ENCODE data around the gene ATP7A. TPM values are rescaled to one million over a fixed set of nuclear protein-coding genes. Genes with fewer than 3 reads are reported as not detected.
"Not testable (repeated sequence)": the region's sequence is repeated elsewhere in the genome, so short reads cannot be mapped to it uniquely, and the experiment has no call there.

ATP7A gene
- total RNA-seq, 4 donors from 2014 or later, result 6.5 to 8.8 (median 6.8) TPM

DNA sequence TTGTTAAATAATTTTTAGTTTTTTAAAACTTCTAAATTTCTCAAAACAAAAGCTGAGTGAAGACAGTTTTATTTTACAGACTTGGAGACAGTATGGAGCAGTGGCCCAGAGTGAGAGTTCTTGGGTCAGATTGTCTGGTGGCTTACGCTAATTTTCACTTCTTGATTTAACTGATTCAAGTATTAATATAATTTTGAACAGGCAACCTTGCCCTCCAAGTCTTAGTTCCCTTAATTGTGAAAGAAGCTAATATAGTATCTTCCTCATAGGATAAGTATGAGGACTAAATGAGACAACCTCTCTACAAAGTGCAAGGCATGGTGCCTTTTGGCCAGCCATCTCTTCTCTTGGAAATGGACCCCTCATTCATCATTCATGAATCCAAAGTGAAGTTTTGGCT, 25.4 kb downstream of the ATP7A start:
- Histone ChIP-seq H3K4me1 (no peaks in the 10 kb centered on the region), H3K36me3 (no peaks in the 10 kb centered on the region), H3K27ac (no peak overlapping the region), H3K9me3 (no peaks in the 10 kb centered on the region), H3K27me3 (no peaks in the 10 kb centered on the region), H3K4me3 (no peak overlapping the region)
- DNase-seq, result no peak
- TF ChIP-seq, protein P1, sequence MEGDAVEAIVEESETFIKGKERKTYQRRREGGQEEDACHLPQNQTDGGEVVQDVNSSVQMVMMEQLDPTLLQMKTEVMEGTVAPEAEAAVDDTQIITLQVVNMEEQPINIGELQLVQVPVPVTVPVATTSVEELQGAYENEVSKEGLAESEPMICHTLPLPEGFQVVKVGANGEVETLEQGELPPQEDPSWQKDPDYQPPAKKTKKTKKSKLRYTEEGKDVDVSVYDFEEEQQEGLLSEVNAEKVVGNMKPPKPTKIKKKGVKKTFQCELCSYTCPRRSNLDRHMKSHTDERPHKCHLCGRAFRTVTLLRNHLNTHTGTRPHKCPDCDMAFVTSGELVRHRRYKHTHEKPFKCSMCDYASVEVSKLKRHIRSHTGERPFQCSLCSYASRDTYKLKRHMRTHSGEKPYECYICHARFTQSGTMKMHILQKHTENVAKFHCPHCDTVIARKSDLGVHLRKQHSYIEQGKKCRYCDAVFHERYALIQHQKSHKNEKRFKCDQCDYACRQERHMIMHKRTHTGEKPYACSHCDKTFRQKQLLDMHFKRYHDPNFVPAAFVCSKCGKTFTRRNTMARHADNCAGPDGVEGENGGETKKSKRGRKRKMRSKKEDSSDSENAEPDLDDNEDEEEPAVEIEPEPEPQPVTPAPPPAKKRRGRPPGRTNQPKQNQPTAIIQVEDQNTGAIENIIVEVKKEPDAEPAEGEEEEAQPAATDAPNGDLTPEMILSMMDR (IDR thresholded peaks at IDR 0.05), result no peak
- TF ChIP-seq POLR2A (IDR thresholded peaks at IDR 0.05), result no peak

DNA sequence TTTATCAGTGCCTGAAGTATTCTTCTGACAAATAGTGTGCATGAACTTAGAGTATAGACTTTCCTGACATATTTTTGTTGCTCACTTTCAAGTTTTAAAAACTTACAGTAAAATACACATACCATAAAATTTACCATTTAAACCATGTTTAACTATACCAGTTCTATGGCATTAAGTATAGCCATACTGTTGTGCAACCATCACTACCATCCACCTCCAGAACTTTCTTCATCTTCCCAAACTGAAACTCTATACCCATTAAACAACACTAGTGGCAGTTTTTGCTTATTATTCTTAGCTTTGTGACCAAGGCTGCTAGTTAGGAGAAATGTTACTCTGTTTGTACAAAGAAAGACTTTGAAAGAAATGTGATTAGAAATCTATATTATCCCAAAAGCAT, 25.8 kb downstream of the ATP7A start:
- H3K4me1 ChIP-seq, result no peaks in the 10 kb centered on the region
- H3K27me3 ChIP-seq, result no peaks in the 10 kb centered on the region
- no peak for DNase-seq
- H3K27ac ChIP-seq, result no peak overlapping the region
- no peak overlapping the region for H3K4me3 ChIP-seq
- no peaks in the 10 kb centered on the region for H3K9me3 ChIP-seq
- TF ChIP-seq POLR2A (IDR thresholded peaks at IDR 0.05), result no peak
- TF ChIP-seq, protein P1 (IDR thresholded peaks at IDR 0.05), result no peak
- no peaks in the 10 kb centered on the region for H3K36me3 ChIP-seq

DNA sequence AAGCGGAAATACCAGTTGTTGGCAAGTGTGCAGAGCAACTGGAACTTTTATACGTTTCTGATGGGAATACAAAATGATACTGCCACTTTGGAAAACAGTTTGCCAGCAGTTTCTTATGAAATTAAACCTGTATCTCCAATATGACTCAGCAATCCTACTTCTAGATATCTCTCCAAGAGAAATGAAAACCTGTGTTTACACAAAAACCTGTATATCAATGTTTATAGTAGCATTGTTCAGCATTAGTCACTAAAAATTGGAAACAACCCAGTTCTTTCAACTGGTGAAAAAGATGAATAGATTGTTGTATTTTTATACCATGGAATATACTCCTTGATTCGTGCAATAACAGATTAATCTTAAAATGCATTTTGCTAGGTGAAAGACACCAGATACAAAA, 26.8 kb downstream of the ATP7A start:
- no peak overlapping the region for H3K4me3 ChIP-seq
- H3K4me1 ChIP-seq, result no peaks in the 10 kb centered on the region
- no peak for DNase-seq
- no peaks in the 10 kb centered on the region for H3K27me3 ChIP-seq
- TF ChIP-seq, protein P1 (IDR thresholded peaks at IDR 0.05), result no peak
- TF ChIP-seq POLR2A (IDR thresholded peaks at IDR 0.05), result no peak
- H3K36me3 ChIP-seq, result no peaks in the 10 kb centered on the region
- H3K9me3 ChIP-seq, result no peaks in the 10 kb centered on the region
- no peak overlapping the region for H3K27ac ChIP-seq

DNA sequence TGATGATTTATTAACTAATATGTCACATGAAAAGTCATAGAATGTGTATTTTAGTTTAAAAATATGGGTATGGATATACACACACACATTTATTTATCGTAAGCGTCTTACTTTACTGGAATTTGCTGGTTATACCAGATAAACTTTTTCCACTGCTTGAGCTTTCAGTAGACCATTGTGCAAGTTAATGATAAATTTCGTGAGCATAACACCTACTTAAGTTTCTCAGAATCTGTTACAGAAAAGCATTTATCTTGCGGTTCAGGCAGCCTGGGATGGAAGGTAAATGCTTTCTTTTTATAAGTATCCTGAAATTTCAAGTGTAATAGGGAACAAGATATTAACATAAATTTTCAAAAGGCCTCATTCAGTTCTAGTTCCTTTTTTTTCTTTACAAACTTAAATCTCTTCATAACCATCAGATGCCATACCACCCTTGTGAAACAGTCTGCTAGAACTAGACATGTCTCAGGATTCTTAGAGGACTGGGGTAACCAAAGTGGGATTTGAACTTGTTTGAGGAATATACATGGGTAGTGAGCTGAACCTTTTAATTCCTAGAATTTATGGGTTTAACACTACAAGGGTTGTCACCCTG, 27.7 kb downstream of the ATP7A start:
- Histone ChIP-seq H3K27ac (no peak overlapping the region), H3K9me3 (no peaks in the 10 kb centered on the region), H3K4me3 (no peak overlapping the region), H3K4me1 (no peaks in the 10 kb centered on the region), H3K36me3 (no peaks in the 10 kb centered on the region), H3K27me3 (no peaks in the 10 kb centered on the region)
- TF ChIP-seq, protein P1 (IDR thresholded peaks at IDR 0.05), result no peak
- no peak for TF ChIP-seq POLR2A (IDR thresholded peaks at IDR 0.05)
- no peak for DNase-seq

DNA sequence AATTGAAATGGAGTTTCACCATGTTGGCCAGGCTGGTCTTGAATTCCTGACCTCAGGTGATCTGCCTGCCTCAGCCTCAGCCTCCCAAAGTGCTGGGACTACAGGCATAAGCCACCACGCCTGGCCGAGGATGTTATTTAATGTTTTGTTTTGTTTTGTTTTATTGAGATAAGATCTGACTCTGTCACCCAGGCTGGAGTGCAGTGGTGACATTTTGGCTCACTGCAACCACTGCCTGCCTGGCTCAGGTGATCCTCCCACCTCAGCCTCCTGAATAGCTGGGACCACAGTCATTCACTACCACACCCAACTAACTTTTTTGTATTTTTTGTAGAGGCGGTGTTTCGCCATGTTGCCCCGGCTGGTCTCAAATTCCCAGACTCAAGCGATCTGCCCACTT, 34.5 kb downstream of the ATP7A start:
- not testable (repeated sequence) for H3K9me3 ChIP-seq, H3K36me3 ChIP-seq, H3K27me3 ChIP-seq, DNase-seq, H3K4me3 ChIP-seq, H3K4me1 ChIP-seq, H3K27ac ChIP-seq

DNA sequence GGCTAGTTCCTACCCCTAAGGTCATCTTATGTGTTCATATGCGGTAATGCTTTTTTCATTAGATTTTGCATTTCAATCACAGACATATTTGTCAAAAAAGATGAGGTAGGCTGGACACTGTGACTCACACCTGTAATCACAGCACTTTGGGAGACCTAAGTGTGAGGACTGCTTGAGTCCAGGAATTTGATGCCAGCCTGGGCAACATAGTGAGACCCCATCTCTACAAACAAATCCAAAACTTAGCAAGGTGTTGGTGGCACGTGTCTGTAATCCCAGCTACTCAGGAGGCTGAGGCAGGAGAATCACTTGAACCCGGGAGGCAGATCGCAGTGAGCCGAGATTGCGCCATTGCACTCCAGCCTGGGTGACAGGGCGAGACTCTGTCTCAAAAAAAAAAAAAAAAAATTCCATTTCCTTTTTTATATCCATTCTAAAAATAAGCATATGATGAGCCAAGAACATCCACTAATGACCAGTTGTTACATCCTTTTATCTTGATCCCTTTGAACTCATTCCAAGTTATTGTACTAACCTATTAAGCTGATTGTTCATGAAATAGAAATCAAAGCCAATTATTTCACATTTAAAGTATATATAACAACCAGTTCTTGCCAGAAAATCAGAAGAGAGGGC, 35.5 kb downstream of the ATP7A start:
- no peaks in the 10 kb centered on the region for H3K27me3 ChIP-seq
- H3K36me3 ChIP-seq, result no peaks in the 10 kb centered on the region
- no peaks in the 10 kb centered on the region for H3K9me3 ChIP-seq
- no peak overlapping the region for H3K4me3 ChIP-seq
- no peak overlapping the region for H3K27ac ChIP-seq
- TF ChIP-seq, protein P1 (IDR thresholded peaks at IDR 0.05), result no peak
- TF ChIP-seq POLR2A (IDR thresholded peaks at IDR 0.05), result no peak
- DNase-seq, result no peak
- no peaks in the 10 kb centered on the region for H3K4me1 ChIP-seq

Data from Peyer's patch (tissue), 4 donors.